ENCODE data around the gene DR1.

The DR1 gene

DNA sequence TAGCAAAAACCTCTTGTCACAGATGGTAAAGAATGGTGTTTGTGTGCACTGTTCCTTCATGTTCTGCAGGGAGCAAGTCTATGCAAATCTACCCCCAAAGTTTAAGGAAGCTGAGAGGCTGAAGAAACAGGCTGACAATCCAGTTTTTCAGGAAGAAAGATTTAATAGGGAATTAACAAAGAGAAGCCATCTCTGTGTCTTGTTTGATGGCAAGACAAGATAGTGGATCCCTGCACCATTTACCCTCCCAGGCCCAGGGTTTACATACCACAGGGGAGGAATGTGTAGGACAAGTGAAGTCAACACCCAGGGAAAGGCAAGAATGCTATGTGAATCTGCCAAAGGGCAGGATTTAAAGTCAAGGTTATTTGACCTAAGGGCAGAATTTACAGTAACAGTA is 54.1 kb downstream of the DR1 start:
- DNase-seq, result no peak

DNA sequence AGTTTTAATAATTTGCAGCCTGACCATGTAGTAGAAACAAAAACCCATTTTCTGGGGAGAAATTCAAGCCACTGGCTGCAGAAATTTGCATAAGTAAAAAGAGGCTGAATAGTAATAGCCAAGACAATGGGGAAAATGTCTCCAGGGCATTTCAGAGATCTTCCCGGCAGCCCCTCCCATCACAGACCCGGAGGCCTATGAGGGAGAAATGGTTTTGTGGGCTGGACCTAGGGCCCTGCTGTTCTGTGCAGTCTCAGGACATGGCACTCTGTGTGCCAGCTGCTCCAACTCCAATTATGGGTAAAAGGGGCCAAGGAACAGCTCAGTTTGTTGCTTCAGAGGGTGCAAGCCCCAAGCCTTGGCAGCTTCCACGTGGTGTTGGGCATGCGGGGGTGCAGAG is 62.5 kb downstream of the DR1 start:
- DNase-seq, result no peak

DNA sequence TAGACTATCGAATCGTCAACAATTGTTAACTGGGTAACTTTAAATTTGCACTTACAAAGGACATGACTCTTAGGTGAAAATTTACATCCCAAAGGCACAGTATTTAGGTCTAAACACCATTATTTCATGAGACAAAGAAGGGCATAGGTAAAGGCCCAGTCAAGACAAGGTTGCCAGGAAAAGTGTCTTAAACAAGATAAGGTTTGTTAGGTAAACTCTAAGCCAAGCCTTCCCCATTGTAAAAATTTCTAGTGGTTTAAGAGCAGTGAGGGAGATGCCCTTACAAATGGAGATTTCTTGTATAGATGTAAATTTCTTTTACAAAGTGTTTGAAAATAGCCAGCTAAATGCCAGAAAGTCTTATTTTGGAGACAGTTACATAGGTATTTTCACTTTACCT is 65.3 kb downstream of the DR1 start:
- DNase-seq, result no peak

DNA sequence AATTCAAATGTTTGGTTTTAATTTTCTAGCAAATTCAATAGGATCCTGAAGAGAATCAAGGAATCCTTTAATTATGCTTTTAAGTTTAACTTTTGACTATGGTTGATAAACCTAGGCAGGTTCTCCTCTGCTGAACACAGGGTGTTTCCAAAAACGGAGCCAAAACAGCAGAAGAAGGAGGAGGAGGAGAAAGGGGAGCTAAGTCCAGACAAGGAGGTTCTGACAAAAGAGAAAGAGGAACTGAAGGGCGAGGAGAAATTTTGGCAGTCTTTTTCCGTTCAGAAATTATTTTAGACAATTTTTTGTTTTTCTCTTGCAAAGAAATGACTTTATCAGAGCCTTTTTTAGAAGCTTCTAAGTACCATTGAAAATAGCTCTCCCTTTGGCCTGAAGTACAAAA is 69.0 kb downstream of the DR1 start:
- DNase-seq, result no peak

DNA sequence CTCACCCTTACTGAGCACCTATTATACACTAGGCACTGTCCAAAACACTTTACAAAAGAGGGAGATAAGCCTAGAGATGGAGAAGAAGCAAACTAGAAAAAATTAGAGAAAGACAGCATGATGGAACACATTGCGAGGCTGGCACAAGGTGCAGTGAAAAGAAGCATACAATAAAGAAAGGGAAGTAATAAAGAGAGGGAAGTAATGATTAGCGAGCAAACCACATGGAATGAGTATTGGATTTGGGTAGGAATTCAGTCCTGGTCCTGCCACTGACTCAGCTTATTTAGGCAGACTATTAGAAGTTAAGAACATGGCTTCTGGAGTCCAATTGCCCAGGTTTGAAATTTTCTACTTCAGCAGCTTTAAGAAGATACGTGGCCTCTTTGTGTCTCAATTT is 69.6 kb downstream of the DR1 start:
- DNase-seq, result no peak

DNA sequence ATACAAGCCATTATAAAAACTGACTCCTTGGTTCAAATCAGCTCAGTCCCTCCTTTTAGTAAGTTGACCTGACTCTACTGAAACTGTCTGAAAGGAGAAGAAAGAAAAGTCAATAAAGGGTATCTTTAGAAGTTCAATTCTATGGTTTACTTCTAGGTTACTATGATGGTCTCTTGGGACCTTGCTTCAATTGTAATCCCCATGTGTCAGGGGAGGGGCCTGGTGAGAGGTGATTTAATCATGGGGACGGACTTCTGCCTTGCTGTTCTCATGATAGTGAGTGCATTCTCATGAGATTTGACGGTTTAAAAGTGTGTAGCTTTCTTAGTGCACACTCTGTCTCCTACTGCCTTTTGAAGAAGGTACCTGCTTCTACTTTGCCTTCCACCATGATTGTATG is 70.5 kb downstream of the DR1 start:
- DNase-seq, result no peak

All from SHP77 treated with DMSO at 0.1 percent for 48 hours (cell line).